ENCODE results near the gene GABRB1.

GABRB1 gene

GRCh38 chr4:46999566-46999965, 31.8 kb upstream of the GABRB1 start:
- Histone ChIP-seq H3K4me3 (ENCODE audit: insufficient read length, low read depth) (no peak overlapping the region), H3K9ac (ENCODE audit: insufficient read length, low read depth) (no peak overlapping the region), H3K27me3 (ENCODE audit: insufficient read depth, insufficient read length) (peaks cover 12% of the 10 kb centered on the region), H3K36me3 (ENCODE audit: insufficient read depth, insufficient read length, low read length) (no peaks in the 10 kb centered on the region), H3K4me1 (ENCODE audit: insufficient read depth, insufficient read length) (no peaks in the 10 kb centered on the region), H3K9me3 (ENCODE audit: insufficient read depth, low read length) (no peaks in the 10 kb centered on the region)
- DNase-seq (ENCODE audit: low read depth, low spot score): no peak
- TF ChIP-seq SUZ12 (IDR thresholded peaks at IDR 0.05; ENCODE audit: extremely low read depth, insufficient read depth, insufficient read length) (no peak), YY1 (IDR thresholded peaks at IDR 0.05; ENCODE audit: insufficient read depth, insufficient read length) (no peak), ZNF274 (IDR thresholded peaks at IDR 0.05; ENCODE audit: low read depth, low read length) (no peak)

- no peak for TF ChIP-seq SUZ12 (IDR thresholded peaks at IDR 0.05; ENCODE audit: extremely low read depth, insufficient read depth, insufficient read length)
- TF ChIP-seq YY1 (IDR thresholded peaks at IDR 0.05; ENCODE audit: insufficient read depth, insufficient read length): no peak
- TF ChIP-seq ZNF274 (IDR thresholded peaks at IDR 0.05; ENCODE audit: low read depth, low read length): no peak
- H3K36me3 ChIP-seq (ENCODE audit: insufficient read depth, insufficient read length, low read length): no peaks in the 10 kb centered on the region
- H3K27me3 ChIP-seq (ENCODE audit: insufficient read depth, insufficient read length): peaks cover 3% of the 10 kb centered on the region
- H3K9me3 ChIP-seq (ENCODE audit: insufficient read depth, low read length): no peaks in the 10 kb centered on the region
- no peaks in the 10 kb centered on the region for H3K4me1 ChIP-seq (ENCODE audit: insufficient read depth, insufficient read length)
- no peak overlapping the region for H3K9ac ChIP-seq (ENCODE audit: insufficient read length, low read depth)
- no peak overlapping the region for H3K4me3 ChIP-seq (ENCODE audit: insufficient read length, low read depth)
- DNase-seq (ENCODE audit: low read depth, low spot score): no peak
Measured at GRCh38 chr4:47000406-47000805, 31.0 kb upstream of the GABRB1 start.

GRCh38 chr4:47002580-47002979, 28.8 kb upstream of the GABRB1 start:
- DNase-seq (ENCODE audit: low read depth, low spot score): no peak
- H3K9me3 ChIP-seq (ENCODE audit: insufficient read depth, low read length): no peaks in the 10 kb centered on the region
- H3K4me1 ChIP-seq (ENCODE audit: insufficient read depth, insufficient read length): no peaks in the 10 kb centered on the region
- H3K27me3 ChIP-seq (ENCODE audit: insufficient read depth, insufficient read length): no peaks in the 10 kb centered on the region
- H3K9ac ChIP-seq (ENCODE audit: insufficient read length, low read depth): no peak overlapping the region
- no peak overlapping the region for H3K4me3 ChIP-seq (ENCODE audit: insufficient read length, low read depth)
- no peaks in the 10 kb centered on the region for H3K36me3 ChIP-seq (ENCODE audit: insufficient read depth, insufficient read length, low read length)
- TF ChIP-seq YY1 (IDR thresholded peaks at IDR 0.05; ENCODE audit: insufficient read depth, insufficient read length) (no peak), ZNF274 (IDR thresholded peaks at IDR 0.05; ENCODE audit: low read depth, low read length) (no peak), SUZ12 (IDR thresholded peaks at IDR 0.05; ENCODE audit: extremely low read depth, insufficient read depth, insufficient read length) (no peak)

- no peaks in the 10 kb centered on the region for H3K9me3 ChIP-seq (ENCODE audit: insufficient read depth, low read length)
- no peaks in the 10 kb centered on the region for H3K4me1 ChIP-seq (ENCODE audit: insufficient read depth, insufficient read length)
- DNase-seq (ENCODE audit: low read depth, low spot score): no peak
- TF ChIP-seq ZNF274 (IDR thresholded peaks at IDR 0.05; ENCODE audit: low read depth, low read length) (no peak), SUZ12 (IDR thresholded peaks at IDR 0.05; ENCODE audit: extremely low read depth, insufficient read depth, insufficient read length) (no peak), YY1 (IDR thresholded peaks at IDR 0.05; ENCODE audit: insufficient read depth, insufficient read length) (no peak)
- no peaks in the 10 kb centered on the region for H3K36me3 ChIP-seq (ENCODE audit: insufficient read depth, insufficient read length, low read length)
- no peak overlapping the region for H3K9ac ChIP-seq (ENCODE audit: insufficient read length, low read depth)
- no peaks in the 10 kb centered on the region for H3K27me3 ChIP-seq (ENCODE audit: insufficient read depth, insufficient read length)
- no peak overlapping the region for H3K4me3 ChIP-seq (ENCODE audit: insufficient read length, low read depth)
Measured at GRCh38 chr4:47010347-47010911, 20.9 kb upstream of the GABRB1 start.

GRCh38 chr4:47010912-47011446, 20.4 kb upstream of the GABRB1 start:
- no peak for TF ChIP-seq ZNF274 (IDR thresholded peaks at IDR 0.05; ENCODE audit: low read depth, low read length)
- TF ChIP-seq SUZ12 (IDR thresholded peaks at IDR 0.05; ENCODE audit: extremely low read depth, insufficient read depth, insufficient read length): no peak
- no peak for TF ChIP-seq YY1 (IDR thresholded peaks at IDR 0.05; ENCODE audit: insufficient read depth, insufficient read length)
- no peak overlapping the region for H3K9ac ChIP-seq (ENCODE audit: insufficient read length, low read depth)
- DNase-seq (ENCODE audit: low read depth, low spot score): no peak

GRCh38 chr4:47012676-47013075, 18.7 kb upstream of the GABRB1 start:
- H3K36me3 ChIP-seq (ENCODE audit: insufficient read depth, insufficient read length, low read length): no peaks in the 10 kb centered on the region
- no peak for TF ChIP-seq SUZ12 (IDR thresholded peaks at IDR 0.05; ENCODE audit: extremely low read depth, insufficient read depth, insufficient read length)
- TF ChIP-seq ZNF274 (IDR thresholded peaks at IDR 0.05; ENCODE audit: low read depth, low read length): no peak
- TF ChIP-seq YY1 (IDR thresholded peaks at IDR 0.05; ENCODE audit: insufficient read depth, insufficient read length): no peak
- no peak overlapping the region for H3K4me3 ChIP-seq (ENCODE audit: insufficient read length, low read depth)
- no peak for DNase-seq (ENCODE audit: low read depth, low spot score)
- no peak overlapping the region for H3K9ac ChIP-seq (ENCODE audit: insufficient read length, low read depth)
- no peaks in the 10 kb centered on the region for H3K9me3 ChIP-seq (ENCODE audit: insufficient read depth, low read length)
- H3K4me1 ChIP-seq (ENCODE audit: insufficient read depth, insufficient read length): no peaks in the 10 kb centered on the region
- H3K27me3 ChIP-seq (ENCODE audit: insufficient read depth, insufficient read length): no peaks in the 10 kb centered on the region

More at GRCh38 chr4:47010912-47011446, 20.4 kb upstream of the GABRB1 start:
- Histone ChIP-seq H3K27me3 (ENCODE audit: insufficient read depth, insufficient read length) (no peaks in the 10 kb centered on the region), H3K4me1 (ENCODE audit: insufficient read depth, insufficient read length) (no peaks in the 10 kb centered on the region), H3K9me3 (ENCODE audit: insufficient read depth, low read length) (no peaks in the 10 kb centered on the region), H3K4me3 (ENCODE audit: insufficient read length, low read depth) (no peak overlapping the region), H3K36me3 (ENCODE audit: insufficient read depth, insufficient read length, low read length) (no peaks in the 10 kb centered on the region)

GRCh38 chr4:47013373-47013772, 18.0 kb upstream of the GABRB1 start:
- TF ChIP-seq SUZ12 (IDR thresholded peaks at IDR 0.05; ENCODE audit: extremely low read depth, insufficient read depth, insufficient read length) (no peak), ZNF274 (IDR thresholded peaks at IDR 0.05; ENCODE audit: low read depth, low read length) (no peak), YY1 (IDR thresholded peaks at IDR 0.05; ENCODE audit: insufficient read depth, insufficient read length) (no peak)
- Histone ChIP-seq H3K4me1 (ENCODE audit: insufficient read depth, insufficient read length) (no peaks in the 10 kb centered on the region), H3K9me3 (ENCODE audit: insufficient read depth, low read length) (no peaks in the 10 kb centered on the region), H3K4me3 (ENCODE audit: insufficient read length, low read depth) (no peak overlapping the region), H3K27me3 (ENCODE audit: insufficient read depth, insufficient read length) (no peaks in the 10 kb centered on the region), H3K36me3 (ENCODE audit: insufficient read depth, insufficient read length, low read length) (no peaks in the 10 kb centered on the region), H3K9ac (ENCODE audit: insufficient read length, low read depth) (no peak overlapping the region)
- DNase-seq (ENCODE audit: low read depth, low spot score): no peak
